ENCODE measurements around the gene RPTOR.
"Not testable (repeated sequence)": the region's sequence is repeated elsewhere in the genome, so short reads cannot be mapped to it uniquely, and the experiment has no call there.

Gene RPTOR

GRCh38 chr17:80615376-80615775, 70.7 kb downstream of the RPTOR start:
- DNase-seq (ENCODE audit: low read depth), result no peak

- DNase-seq (ENCODE audit: low read depth), result no peak
Observed at GRCh38 chr17:80616705-80617104, 72.1 kb downstream of the RPTOR start.

- DNase-seq (ENCODE audit: low read depth), result no peak
Observed at GRCh38 chr17:80618304-80618703, 73.7 kb downstream of the RPTOR start.

GRCh38 chr17:80619535-80620235, 75.0 kb downstream of the RPTOR start:
- DNase-seq (ENCODE audit: low read depth), result no peak

GRCh38 chr17:80621335-80621996, 76.8 kb downstream of the RPTOR start:
- no peak for DNase-seq (ENCODE audit: low read depth)

- no peak for DNase-seq (ENCODE audit: low read depth)
Observed at GRCh38 chr17:80621997-80622357, 77.3 kb downstream of the RPTOR start.

- DNase-seq (ENCODE audit: low read depth), result no peak
Observed at GRCh38 chr17:80624864-80625263, 80.2 kb downstream of the RPTOR start.

- no peak for DNase-seq (ENCODE audit: low read depth)
Observed at GRCh38 chr17:80625627-80626026, 81.0 kb downstream of the RPTOR start.

- not testable (repeated sequence) for DNase-seq (ENCODE audit: low read depth)
Observed at GRCh38 chr17:80628881-80629280, 84.2 kb downstream of the RPTOR start.

- DNase-seq (ENCODE audit: low read depth), result no peak
Observed at GRCh38 chr17:80629298-80630028, 84.8 kb downstream of the RPTOR start.

GRCh38 chr17:80630560-80631120, 86.0 kb downstream of the RPTOR start:
- no peak for DNase-seq (ENCODE audit: low read depth)

GRCh38 chr17:80631142-80632045, 86.8 kb downstream of the RPTOR start:
- no peak for DNase-seq (ENCODE audit: low read depth)

- no peak for DNase-seq (ENCODE audit: low read depth)
Observed at GRCh38 chr17:80632046-80632581, 87.5 kb downstream of the RPTOR start.

GRCh38 chr17:80633207-80633606, 88.6 kb downstream of the RPTOR start:
- no peak for DNase-seq (ENCODE audit: low read depth)

GRCh38 chr17:80633994-80634566, 89.4 kb downstream of the RPTOR start:
- DNase-seq (ENCODE audit: low read depth), result no peak

- no peak for DNase-seq (ENCODE audit: low read depth)
Observed at GRCh38 chr17:80636361-80637018, 91.9 kb downstream of the RPTOR start.

GRCh38 chr17:80637048-80637781, 92.6 kb downstream of the RPTOR start:
- no peak for DNase-seq (ENCODE audit: low read depth)

- no peak for DNase-seq (ENCODE audit: low read depth)
Observed at GRCh38 chr17:80639658-80640057, 95.0 kb downstream of the RPTOR start.

GRCh38 chr17:80640366-80641084, 95.9 kb downstream of the RPTOR start:
- no peak for DNase-seq (ENCODE audit: low read depth)
